Skin epidermis (tissue), 12 donors: ENCODE measurements around the gene CPNE6.

Experiments used
- H3K27ac ChIP-seq, 21 experiments: fragments of 200-600 bp; sonication (generic) in 11 of 21; one replicate each; pipeline ENCODE4 v1.5.0; 2020; ENCODE audit warnings: mild to moderate bottlenecking in 3 of 21, inconsistent platforms in 2 of 21, moderate library complexity in 2 of 21
- H3K4me3 ChIP-seq, 7 experiments: fragments of 200-600 bp; sonication (generic) in 2 of 7; one replicate each; pipeline ENCODE4 v1.5.0; 2020; ENCODE audit warnings: inconsistent platforms in 2 of 7, mild to moderate bottlenecking in 2 of 7, moderate library complexity in 1 of 7

The CPNE6 gene

GRCh38 chr14:24066496-24067132, 4.7 kb upstream of the CPNE6 start:
- no peak overlapping the region for H3K27ac ChIP-seq

GRCh38 chr14:24067133-24068082, 4.0 kb upstream of the CPNE6 start:
- no peak overlapping the region for H3K27ac ChIP-seq
- no peak overlapping the region for H3K4me3 ChIP-seq

More at GRCh38 chr14:24066496-24067132, 4.7 kb upstream of the CPNE6 start:
- H3K4me3 ChIP-seq, result no peak overlapping the region

DNA sequence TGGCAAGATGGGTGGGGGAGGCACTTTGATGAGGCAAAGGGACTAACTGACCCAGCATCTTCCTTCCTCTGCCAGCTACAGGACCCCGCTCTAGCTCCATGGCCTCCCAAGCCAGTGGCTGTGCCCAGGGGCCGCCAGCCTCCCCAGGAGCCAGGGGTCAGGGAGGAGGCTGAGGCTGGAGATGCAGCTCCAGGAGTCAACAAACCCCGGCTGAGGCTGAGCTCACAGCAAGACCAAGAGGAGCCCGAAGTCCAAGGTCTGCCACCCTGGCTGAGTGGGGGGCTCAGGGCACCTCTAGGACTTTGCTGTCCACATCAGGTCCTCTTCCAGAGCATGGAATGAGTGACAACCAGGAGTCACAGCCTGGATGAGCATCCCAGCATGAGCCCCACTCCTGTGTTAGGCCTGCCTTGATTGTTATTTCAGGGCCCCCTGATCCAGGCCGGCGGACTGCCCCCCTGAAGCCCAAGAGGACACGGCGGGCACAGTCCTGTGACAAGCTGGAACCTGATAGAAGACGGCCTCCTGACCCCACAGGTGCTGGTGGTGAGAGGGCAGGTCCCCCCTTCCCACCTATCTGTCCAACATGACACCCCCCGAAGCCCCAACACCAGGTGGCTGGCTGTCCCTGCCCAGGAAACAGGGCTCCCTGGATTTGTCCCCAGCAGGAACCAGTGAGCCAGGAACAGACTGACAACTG, 2.5 kb upstream of the CPNE6 start:
- no peak overlapping the region for H3K27ac ChIP-seq
- H3K4me3 ChIP-seq, result no peak overlapping the region

GRCh38 chr14:24069411-24069735, 2.0 kb upstream of the CPNE6 start:
- no peak overlapping the region for H3K4me3 ChIP-seq
- H3K27ac ChIP-seq, result no peak overlapping the region

DNA sequence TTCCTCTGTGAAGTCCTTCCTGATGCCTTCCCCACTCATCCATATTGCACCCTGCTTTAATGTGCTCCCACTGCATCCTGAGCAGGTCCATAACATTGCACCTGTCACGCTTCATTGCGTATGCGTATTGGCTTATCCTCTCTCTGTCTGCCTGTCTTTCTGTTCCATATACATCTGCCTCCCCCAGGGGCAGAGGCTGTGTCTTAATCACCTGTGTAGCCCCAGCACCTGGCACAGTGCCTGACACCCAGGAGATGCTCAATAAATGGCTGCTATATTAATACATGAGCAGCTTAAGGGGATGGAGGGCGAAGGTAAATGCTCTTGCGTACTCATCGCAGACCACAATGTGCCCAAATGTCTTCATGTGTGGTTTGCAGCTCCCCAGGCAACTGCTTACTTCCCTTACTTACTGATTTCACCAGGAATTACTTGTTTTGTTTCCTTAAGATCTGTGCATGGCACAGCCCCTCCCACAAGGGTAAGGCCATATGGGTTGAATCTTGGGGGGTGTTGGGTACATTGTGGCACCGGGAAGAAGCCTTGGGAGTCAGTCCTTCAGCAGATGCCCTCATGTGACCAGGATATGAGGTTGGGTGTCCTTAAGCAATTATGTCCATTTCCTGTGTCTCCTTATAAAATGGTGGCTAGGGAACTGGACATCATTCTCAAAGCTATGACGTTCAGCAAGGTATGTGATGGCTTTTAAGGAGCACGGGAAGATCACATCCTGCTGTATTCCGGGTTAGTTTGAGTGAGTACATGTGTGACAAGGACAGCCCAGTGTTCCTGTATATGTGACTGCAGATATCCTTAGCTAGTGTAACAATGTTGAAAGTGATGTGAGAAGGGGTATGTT, 848 bp upstream of the CPNE6 start:
- Histone ChIP-seq H3K27ac (no peak overlapping the region), H3K4me3 (no peak overlapping the region)

DNA sequence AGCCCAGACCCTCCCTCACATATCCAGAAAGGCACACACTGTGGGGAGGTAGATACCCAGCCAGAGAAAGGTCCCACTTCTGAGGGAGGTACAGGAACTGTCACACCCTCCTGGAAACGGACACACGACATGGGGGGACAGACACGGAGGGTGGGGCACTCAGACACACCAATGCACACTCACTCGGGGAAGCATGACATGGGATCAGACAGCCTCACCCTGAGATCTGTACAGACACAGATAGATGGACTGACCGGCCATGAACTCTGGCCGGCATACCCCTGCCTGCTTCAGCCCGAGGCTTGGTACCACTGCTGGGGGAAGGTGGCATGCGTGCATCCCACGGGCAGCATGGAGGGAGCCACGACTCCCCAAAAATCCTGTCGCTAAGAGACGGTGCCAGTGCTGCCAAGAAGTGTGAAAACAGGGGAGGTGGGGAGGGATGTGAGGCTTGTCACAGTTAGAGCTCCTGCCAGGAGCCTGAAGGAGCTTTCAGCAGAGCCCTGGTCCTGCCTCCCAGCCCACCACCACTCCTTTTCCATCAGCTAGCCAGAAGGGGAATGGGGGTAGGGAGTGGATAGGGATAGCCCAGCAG, 571 bp downstream of the CPNE6 start:
- no peak overlapping the region for H3K27ac ChIP-seq

GRCh38 chr14:24072436-24072835, 1.1 kb downstream of the CPNE6 start:
- Histone ChIP-seq H3K4me3 (no peak overlapping the region), H3K27ac (no peak overlapping the region)

More for the DNA sequence above, 571 bp downstream of the CPNE6 start:
- no peak overlapping the region for H3K4me3 ChIP-seq

DNA sequence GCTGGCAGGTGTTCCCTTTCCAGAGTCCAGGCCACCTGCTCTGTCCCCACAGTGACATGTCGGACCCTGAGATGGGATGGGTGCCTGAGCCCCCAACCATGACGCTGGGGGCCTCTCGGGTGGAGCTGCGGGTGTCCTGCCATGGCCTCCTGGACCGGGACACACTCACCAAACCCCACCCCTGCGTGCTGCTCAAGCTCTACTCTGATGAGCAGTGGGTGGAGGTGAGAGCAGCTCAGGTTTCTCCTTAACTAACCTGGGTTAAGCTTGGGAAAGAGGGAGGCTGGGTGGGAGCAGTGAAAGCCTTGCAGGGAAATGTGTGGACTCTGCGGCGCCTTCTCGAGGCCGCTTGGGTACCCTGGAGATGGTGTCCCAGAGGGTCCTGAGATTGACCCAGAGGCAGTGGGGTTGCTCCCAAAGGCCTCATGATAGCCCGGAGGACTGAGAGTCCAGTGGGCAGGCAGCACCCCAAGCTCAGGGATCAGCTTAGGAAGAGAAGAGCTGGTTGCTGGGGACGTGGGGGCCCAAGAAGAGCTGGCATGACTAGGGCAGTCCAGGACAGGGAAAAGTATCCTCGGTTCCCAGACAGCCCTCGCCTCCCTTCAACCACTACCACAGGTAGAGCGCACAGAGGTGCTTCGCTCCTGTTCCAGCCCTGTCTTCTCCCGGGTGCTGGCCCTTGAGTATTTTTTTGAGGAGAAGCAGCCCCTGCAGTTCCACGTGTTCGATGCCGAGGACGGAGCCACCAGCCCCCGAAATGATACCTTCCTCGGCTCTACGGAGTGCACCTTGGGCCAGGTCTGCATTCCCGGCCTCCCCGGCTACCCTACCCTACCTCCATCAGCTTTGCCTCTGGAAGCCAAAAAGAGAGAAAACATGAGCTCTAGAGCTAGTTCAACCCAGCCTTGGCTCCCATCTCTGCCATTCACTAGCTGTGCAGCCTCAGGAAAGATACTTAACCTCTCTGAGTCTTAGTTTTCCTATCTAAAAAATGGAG, 1.8 kb downstream of the CPNE6 start:
- Histone ChIP-seq H3K4me3 (no peak overlapping the region), H3K27ac (no peak overlapping the region)

- Histone ChIP-seq H3K4me3 (no peak overlapping the region), H3K27ac (no peak overlapping the region)
Observed at GRCh38 chr14:24074625-24075484, 3.5 kb downstream of the CPNE6 start.

- H3K4me3 ChIP-seq, result no peak overlapping the region
- no peak overlapping the region for H3K27ac ChIP-seq
Observed at GRCh38 chr14:24075485-24076301, 4.3 kb downstream of the CPNE6 start.

- Histone ChIP-seq H3K27ac (no peak overlapping the region), H3K4me3 (no peak overlapping the region)
Observed at GRCh38 chr14:24076302-24076601, 4.9 kb downstream of the CPNE6 start.

GRCh38 chr14:24077086-24077485, 5.7 kb downstream of the CPNE6 start:
- H3K27ac ChIP-seq, result no peak overlapping the region

GRCh38 chr14:24078146-24078545, 6.8 kb downstream of the CPNE6 start:
- Histone ChIP-seq H3K27ac (no peak overlapping the region), H3K4me3 (no peak overlapping the region)

More at GRCh38 chr14:24077086-24077485, 5.7 kb downstream of the CPNE6 start:
- H3K4me3 ChIP-seq, result no peak overlapping the region

GRCh38 chr14:24079491-24080141, 8.3 kb downstream of the CPNE6 start:
- Histone ChIP-seq H3K4me3 (no peak overlapping the region), H3K27ac (no peak overlapping the region)

DNA sequence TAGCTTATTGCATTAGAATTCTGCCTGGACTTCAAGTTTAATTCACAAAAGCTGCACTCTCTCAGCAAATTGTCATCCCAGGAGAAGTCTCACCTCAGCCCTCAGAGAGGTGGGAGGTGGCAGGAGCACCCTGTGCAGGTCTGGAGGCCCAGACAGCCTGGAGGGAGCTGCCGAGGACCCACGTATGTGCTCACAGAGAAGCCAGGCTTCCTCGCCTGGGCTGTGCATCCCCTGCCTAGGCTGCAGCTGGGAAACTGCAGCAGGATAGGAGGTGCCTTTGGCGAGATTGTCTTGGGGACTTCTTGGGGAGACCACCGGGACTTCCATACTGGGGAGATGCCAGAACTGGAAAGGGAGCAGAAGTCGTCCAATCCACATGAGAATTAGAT, 8.8 kb downstream of the CPNE6 start:
- Histone ChIP-seq H3K4me3 (no peak overlapping the region), H3K27ac (no peak overlapping the region)
